NCI-H82 treated with DMSO at 0.1 percent for 48 hours (cell line): ENCODE results near the gene LRRC3.

ENCODE experiments used
- DNase-seq: peaks from one replicate; lab custom pipeline; 2025; ENCODE audit not compliant: unreplicated experiment; lab: John Stamatoyannopoulos, UW

Gene LRRC3

GRCh38 chr21:44438531-44439210 is 16.6 kb upstream of the LRRC3 start:
- no peak for DNase-seq

GRCh38 chr21:44439211-44439600 is 16.1 kb upstream of the LRRC3 start:
- no peak for DNase-seq

- no peak for DNase-seq
Observed at GRCh38 chr21:44440241-44441040, 14.9 kb upstream of the LRRC3 start.

GRCh38 chr21:44441041-44441400 is 14.3 kb upstream of the LRRC3 start:
- DNase-seq: no peak

GRCh38 chr21:44441581-44442265 is 13.6 kb upstream of the LRRC3 start:
- DNase-seq: no peak

- no peak for DNase-seq
Observed at GRCh38 chr21:44442266-44443125, 12.8 kb upstream of the LRRC3 start.

- no peak for DNase-seq
Observed at GRCh38 chr21:44443291-44443890, 11.9 kb upstream of the LRRC3 start.

GRCh38 chr21:44443891-44444285 is 11.4 kb upstream of the LRRC3 start:
- no peak for DNase-seq

GRCh38 chr21:44444286-44444931 is 10.9 kb upstream of the LRRC3 start:
- no peak for DNase-seq

- no peak for DNase-seq
Observed at GRCh38 chr21:44445145-44445812, 10.0 kb upstream of the LRRC3 start.

GRCh38 chr21:44448651-44449131 is 6.6 kb upstream of the LRRC3 start:
- DNase-seq: no peak

- no peak for DNase-seq
Observed at GRCh38 chr21:44449473-44450363, 5.6 kb upstream of the LRRC3 start.

GRCh38 chr21:44450402-44450801 is 4.9 kb upstream of the LRRC3 start:
- no peak for DNase-seq

GRCh38 chr21:44450999-44451398 is 4.3 kb upstream of the LRRC3 start:
- DNase-seq: no peak

- no peak for DNase-seq
Observed at GRCh38 chr21:44453120-44453519, 2.2 kb upstream of the LRRC3 start.

- no peak for DNase-seq
Observed at GRCh38 chr21:44454058-44454457, 1.3 kb upstream of the LRRC3 start.

- DNase-seq: no peak
Observed at GRCh38 chr21:44455524-44456213, 359 bp downstream of the LRRC3 start.
